ENCODE results near the gene PARPBP.
"Not testable (repeated sequence)": the region's sequence is repeated elsewhere in the genome, so short reads cannot be mapped to it uniquely, and the experiment has no call there.

The PARPBP gene

DNA sequence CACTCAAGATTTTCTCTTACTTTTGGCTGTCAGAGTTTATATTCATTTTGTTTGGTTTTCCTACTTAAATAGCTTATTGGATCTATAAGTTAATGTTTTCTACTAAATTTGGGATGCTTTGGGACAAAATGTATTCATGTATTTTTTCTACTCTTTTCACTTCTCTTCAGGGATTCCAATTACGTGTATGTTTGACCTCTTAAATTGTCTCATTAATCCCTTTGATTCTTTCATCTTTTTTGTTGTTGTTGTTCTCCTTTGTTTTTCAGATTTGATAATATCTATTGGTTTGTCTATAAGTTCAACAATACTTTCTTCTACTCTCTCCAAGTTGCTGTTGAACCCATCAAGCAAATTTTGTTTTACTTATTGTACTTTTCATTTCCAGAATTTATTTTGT, 43.4 kb downstream of the PARPBP start:
- no peak for DNase-seq

DNA sequence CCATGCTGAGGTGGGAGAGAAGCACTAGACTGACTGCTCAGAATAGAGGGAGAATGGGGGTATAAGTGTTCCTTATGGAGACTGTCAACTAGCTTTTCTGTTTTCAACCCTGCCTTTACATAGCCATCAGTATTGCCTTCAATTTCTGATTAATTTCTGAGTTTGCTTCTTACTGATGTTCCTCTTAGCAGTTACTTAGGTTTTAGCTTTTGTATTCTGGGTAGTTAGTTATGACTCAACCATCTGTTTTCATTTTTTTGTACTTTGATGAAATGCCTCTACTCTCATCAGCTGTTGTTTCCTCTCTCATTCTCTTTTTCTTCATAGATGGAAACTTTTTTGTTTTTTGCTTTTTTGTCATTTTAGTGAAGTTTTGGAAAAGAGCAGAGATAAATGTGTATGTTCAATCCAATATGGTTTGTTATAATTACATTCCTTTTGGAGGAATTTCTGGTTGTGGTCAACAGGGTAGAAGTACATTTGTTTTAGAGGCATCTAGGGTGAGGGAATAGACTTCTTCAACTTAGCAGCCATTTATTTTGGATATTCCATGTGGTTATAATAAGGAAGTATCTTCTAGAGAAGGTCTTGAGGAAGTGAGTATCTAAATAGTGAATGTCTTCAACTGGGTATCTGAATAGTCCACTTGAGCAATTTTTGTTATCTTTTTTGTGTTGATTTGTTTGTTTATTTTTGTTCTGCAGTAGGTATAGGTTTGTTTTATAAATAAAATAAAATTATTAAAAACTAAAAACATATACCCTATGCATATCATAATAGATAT, 48.0 kb downstream of the PARPBP start:
- DNase-seq: no peak

DNA sequence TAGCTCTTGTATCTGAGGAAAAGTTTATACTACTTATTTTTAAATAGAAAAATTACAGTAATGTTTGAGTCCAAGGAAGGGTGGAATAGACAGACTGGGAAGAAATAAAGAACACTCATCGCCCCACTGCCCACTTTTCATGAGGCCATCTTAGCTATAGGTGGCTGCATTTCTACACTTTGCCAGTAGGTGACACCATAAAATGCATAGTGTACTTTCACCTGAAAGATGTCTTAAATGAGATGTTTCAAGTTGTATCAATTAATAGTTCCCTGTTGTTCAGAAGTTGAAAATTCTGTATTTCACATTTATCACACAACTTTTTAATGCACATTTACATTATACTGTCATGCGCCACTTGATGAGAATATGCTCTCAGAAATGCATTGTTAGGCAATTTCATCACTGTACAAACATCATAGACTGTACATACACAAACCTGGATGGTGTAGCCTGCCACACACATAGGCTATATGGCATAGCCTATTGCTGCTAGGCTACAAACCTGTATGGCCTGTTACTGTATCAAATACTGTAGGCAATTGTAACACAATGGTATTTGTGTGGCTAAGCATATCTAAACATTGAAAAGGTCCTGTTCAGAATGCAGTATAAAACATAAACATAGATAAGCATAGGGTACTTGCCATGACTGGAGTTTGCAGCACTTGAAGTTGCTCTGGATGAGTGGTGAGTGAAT, 50.1 kb downstream of the PARPBP start:
- DNase-seq: no peak

DNA sequence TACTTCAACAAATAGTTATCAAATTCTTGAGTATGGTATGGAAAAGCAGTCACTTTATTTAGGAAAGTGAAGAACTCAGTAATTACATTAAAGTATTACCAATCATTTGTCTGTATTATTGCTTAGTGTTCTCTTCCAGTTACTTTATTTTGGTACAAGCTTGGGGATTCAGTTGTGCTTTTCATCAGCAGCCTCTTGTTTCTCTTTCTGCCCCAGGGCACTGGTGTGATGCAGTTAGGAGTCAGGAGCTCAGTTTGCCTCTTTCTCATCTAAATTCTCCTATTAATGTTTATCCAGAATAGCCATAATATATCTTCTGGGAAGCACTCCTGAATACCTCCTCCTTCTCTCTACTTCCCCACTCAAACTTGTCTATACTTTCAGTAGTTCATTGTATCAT, 52.0 kb downstream of the PARPBP start:
- no peak for DNase-seq

DNA sequence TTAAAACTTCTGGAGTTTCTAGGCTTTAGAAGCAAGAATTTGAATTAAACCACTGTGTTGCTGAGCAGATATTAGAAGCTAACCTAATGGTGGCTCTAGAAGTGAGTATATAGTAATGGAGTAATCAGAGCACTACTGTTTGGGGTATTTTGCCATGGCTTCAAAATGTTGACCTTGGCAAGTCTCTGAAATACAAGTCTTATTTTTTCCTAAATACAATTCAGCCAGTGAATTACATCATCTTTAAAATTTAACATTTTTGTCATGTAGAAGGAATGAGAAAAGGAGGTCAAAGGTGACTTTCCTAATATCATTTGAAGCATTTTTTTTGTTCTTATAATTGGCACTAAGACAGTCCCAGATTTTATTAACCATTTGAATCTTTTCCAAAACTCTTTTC, 52.5 kb downstream of the PARPBP start:
- DNase-seq: no peak

DNA sequence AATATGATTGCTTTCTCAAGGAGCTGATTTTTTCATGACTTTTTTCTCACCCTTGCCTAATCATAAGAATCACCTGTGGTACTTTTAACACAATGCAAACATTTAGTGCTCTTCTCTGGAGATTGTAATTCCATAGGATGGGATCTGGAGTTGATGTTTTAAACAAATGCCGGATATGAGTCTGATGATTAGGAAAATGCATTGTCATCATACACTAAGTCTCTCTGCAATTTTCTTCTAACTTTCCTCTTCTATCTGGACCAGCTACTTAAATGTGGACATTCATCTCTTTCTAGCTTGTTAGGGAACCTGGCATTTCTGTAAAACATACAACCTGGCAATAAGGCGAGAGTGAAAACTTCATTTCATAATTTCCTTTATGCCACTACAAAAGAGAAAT, 54.1 kb downstream of the PARPBP start:
- no peak for DNase-seq

DNA sequence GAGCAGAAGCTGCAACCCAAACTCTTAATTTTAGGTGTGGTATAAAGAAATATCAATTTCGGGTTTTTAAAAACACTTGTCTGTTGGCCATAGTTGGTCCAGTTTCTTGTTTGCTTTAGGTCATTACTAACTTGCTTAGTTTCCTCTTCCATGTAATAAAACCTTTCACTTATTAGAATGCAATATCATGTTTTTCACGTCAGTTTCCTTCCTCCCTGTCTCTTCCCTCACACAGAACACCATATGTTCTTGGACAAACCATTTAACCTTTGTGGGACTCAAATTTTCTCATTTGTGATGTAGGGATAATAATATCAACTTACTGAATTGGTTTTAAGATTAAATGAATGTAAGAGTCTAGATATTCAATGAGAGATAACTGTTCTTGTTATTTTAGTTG, 54.8 kb downstream of the PARPBP start:
- no peak for DNase-seq

DNA sequence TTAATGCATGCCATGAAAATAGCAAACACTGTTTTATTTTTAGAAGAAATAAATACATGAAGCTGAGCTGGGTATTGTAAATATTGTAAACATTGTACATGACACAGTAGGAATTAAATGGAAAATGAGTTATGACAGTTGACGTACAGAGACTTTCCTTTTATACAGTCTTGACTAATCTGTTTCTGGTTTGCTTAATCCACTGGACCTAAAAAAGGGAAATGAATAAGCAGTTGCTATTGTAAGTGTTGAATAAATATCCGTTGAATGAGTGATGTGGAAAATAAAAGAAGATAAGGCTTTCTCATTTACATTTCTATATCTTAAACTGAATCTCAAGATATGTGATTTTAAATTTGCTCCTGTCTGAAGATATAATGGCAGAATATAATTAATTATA, 62.7 kb downstream of the PARPBP start:
- no peak for DNase-seq

DNA sequence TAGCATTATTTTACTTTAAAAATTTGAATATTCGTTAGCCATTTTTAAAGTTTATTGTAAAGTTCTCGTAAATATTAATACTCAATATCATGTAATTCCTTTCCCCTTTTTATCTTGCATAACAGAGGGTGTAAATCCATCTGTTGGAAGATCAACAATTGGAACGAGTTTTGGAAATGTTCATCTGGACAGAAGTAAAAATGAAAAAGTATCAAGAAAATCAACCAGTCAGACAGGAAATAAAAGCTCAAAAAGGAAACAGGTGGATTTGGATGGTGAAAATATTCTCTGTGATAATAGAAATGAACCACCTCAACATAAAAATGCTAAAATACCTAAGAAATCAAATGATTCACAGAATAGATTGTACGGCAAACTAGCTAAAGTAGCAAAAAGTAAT, 75.8 kb downstream of the PARPBP start:
- DNase-seq: no peak

DNA sequence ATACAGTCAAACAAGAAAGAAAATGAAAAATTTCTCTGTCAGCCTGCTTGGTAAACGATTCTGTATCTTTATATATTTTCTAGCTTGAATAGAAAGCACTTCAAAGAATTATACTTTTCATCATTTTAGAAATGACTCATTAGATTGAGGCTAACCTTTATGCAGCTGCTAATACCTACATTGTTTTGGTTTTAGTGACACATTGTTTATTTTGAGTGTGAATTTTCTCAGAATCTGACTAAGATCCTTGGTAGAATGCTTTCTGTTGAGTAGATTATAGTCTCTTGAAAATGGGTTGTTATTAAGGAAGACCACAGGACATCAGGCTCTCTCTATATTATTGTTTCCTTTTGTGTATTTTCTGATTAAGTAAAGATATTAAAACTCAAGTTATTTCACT, 77.8 kb downstream of the PARPBP start, which contains the start of gene PMCH:
TSS of gene PMCH (minus strand) at position 45 of the 400 bp plus-strand sequence. CDS start 63 bp downstream, outside the sequence.
- no peak for DNase-seq

DNA sequence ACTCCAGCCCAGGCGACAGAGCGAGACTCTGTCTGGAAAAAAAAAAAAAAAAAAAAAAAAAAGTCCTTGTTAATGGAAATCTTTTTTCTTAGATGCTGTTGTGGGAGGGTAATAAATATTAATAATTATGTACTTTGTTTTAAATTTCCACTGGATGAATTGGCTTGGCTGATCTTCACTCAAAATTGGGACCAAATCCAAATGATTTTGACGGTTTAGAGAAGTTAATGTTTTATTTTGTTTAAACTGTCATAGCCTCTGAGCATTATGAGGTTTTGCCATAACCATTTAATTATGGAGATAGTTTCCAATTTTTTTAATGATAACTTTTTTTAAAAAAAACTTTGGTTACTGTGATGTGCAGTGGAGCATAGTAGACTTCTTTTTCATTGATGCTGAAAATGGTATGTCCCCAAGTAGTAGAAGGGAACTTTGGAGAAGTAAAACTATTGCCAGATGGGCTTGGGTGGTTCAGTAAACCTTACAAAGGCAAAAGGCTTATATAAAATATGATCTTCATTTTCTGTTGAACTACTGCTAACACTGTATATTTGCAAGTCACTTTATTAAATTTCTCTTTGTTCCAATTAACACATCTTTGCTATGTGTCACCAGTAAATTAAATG, 81.6 kb downstream of the PARPBP start:
- no peak for DNase-seq

DNA sequence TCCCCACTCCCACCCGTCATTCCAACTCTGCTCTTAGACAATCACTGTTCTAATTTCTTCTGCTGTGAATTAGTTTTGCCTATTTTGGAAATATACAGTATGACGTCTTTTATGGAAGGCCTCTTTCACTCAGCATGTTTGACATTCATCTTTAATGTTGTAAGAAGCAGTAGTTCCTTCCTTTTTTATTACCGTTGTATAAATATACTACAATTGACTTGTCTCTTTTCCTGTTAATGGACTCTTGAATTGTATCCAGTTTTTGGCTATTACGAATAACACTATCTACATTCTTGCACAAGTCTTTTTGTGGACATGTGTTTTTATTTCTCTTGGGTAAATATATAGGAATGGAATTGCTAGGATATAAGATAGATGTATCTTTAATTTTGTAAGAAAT, 82.6 kb downstream of the PARPBP start:
- no peak for DNase-seq

DNA sequence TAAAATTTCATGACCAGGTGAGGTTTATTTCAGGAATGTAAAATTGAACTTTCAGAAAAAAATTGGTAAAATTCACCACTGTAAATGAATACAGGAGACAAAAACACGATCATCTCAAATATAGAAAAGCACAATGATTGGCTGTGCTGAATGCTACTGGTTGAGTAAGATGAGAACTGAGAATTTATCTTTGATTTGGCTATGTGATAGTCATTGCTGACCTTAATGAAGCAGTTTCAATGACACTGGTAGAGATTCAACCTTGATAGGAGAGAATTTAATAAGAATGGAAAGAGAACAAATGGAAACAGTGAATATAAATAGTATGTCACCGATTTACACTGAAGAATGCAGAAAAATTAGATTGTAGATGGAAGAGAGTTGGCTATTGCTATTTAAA, 84.0 kb downstream of the PARPBP start:
- DNase-seq: no peak

DNA sequence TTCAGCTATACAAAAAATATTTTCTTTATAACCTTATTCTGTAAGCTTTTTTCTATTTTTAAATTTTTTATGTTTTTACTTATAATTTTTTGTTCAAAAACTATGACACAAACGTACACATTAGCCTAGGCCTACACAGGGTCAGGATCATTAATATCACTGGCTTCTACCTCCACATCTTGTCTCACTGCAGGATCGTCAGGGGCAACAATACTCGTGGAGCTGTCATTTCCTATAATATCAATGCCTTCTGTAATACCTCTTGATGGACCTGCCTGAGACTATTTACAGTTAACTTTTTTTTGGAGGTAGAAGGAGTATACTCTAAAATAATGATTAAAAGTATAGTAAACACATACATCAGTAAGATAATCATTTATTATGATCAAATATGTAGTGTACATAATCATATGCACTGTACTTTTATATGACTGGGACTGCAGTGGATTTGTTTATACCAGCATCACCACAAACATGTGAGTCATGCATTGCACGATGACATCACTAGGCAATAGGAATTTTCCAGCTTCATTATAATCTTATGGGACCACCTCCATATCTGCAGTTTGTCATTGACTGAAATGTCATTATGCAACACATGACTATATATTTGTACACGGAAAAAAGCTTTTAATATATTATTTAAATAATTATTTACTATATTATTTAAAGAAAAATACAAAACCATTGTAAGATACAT, 96.2 kb downstream of the PARPBP start:
- no peak for DNase-seq

DNA sequence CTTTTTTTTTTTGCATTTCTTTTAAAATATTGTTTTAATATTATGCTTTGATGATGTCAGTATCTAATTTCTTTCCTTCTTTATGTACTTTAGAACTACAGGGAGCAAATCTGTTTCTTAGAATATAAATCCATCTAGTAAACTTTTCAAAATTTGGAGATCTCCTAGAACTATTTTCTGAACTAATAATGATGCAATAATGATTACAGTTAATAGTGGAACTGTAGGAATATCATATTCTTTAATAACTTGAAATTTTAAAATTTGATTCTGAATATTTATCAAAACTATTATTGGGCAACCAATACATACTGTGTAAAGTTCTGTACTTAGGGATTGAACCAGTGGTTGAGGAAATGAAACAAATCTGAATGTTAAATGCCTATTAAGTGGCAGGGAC, 100.8 kb downstream of the PARPBP start:
- DNase-seq: no peak

DNA sequence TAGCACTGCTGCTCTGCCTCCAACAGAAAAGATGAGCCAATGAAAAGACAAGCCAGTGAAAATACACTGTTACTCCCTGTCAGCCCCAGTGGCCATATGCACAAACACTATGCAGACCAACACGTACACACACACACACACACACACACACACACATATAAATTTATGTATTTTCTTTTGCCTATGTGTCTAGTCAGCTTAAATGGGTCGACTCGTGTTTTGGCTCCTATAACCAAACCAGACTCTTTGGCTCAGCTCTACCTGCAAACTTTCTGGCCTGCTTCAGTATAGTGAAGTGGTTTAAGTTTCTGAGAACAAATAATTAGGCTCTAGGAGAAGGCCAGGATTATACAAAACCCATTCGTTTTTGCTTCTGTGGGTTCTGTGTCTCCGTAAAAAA, 108.0 kb downstream of the PARPBP start:
- no peak for DNase-seq

DNA sequence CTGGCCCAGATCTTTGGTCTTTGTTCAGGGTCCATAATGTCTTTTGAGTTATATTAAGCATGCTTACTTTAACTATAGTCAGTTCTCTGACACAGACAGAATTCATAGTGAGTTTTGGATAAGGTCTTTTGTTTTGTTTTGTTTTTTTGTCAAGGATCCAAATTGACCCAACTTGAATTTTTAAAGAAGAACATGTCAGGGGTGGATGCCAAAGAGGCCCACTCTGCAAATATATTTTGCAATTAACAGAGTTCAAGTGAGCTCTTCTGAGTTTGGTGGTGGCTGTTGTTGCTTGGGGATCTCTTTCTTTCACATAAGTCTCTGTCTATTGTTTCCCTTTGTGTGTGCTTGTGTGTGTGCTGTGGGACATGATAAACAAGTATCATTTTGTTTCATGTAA, 112.1 kb downstream of the PARPBP start:
- DNase-seq: no peak

DNA sequence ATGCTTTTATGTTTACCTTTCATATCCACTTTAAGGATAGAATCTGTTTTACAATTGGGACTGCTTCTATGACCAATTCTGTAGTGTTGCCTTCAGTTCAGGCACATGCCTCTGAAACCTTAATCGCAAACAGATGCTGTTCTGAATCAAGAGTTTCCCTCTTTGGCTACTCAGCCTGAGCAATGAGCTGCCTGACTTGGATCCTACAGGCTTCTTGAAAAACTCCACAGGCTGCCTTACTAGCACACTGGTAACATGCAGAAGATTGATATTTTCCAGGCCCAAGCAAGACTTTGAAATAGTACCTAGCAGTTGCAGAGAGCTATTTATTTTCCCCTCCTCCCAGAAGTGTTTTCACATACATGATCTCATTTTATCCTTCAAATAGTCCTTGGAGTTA, 112.5 kb downstream of the PARPBP start:
- DNase-seq: no peak

DNA sequence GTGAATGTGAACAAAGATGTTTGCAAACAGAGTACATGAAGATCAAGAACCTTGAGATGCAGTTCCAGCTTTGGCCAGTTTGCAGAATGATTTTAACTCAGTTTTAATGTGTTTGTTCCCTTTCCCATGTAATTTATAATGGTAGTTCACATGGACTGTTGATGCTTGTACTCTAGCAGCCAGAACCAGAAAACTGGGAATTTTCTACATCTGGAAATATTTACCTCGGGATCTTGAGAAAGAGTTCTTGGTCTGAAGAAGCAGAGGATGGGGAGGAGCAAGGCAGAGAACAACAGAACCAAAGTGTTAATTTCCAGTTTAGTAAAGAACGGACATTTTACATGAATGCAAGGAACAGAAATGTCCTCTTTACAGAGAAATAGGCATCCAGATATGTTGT, 114.6 kb downstream of the PARPBP start:
- no peak for DNase-seq

DNA sequence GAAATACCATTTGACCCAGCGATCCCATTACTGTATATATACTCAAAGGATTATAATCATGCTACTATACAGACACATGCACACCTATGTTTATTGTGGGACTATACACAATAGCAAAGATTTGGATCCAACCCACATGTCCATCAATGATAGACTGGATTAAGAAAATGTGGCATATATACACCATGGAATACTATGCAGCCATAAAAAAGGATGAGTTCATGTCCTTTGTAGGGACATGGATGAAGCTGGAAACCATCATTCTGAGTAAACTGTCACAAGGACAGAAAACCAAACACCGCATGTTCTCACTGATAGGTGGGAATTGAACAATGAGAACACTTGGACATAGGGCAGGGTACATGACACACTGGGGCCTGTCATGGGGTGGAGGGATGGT, 120.9 kb downstream of the PARPBP start:
- DNase-seq: not testable (repeated sequence)
